PC-3 (cell line): ENCODE results near the gene GP1BB. TPM values are rescaled to one million over a fixed set of nuclear protein-coding genes. Genes with fewer than 3 reads are reported as not detected.

Experiments
- ATAC-seq: fragments of 200-7000 bp; cut with Tn5 transposase; 2 replicates; pipeline ENCODE4 v1.9.1; 2020; ENCODE audit warnings: mild to moderate bottlenecking, moderate library complexity
- BruUV-seq: library from RNA; stranded (reverse); fragments of 400-500 nt; replicated peaks from 2 replicates; lab custom pipeline; 2021; lab: Mats Ljungman, UMichigan
- CTCF ChIA-PET: fragments of 300-600 bp; sonication (Branson Sonifier 250); formaldehyde crosslinking; loops from one replicate; lab custom pipeline; 2022; ENCODE audit warnings: antibody characterized with exemption; lab: Charles Lee
- POLR2A ChIA-PET: fragments of 300-600 bp; sonication (Branson Sonifier 250); formaldehyde crosslinking; loops from one replicate; lab custom pipeline; 2022; ENCODE audit warnings: antibody characterized with exemption; ENCODE audit not compliant: unreplicated experiment; lab: Charles Lee
- DNase-seq: peaks from one replicate; pipeline ENCODE4 v3.0.0-alpha.2; 2015
- H2AFZ ChIP-seq: fragments of 300-600 bp; sonication (generic); 2 replicates; pipeline ENCODE4 v1.6.0; 2016; ENCODE audit warnings: antibody characterized with exemption, low read length
- H3F3A ChIP-seq: fragments of 300-600 bp; sonication (generic); one replicate; pipeline ENCODE4 v1.6.0; 2017; ENCODE audit warnings: antibody characterized with exemption, low read length, control low read depth, mild to moderate bottlenecking; ENCODE audit not compliant: unreplicated experiment
- H3K27ac ChIP-seq: fragments of 300-600 bp; sonication (generic); 2 replicates; pipeline ENCODE4 v1.5.1; 2016; ENCODE audit warnings: mild to moderate bottlenecking, low read length
- H3K27me3 ChIP-seq: fragments of 300-600 bp; sonication (generic); 2 replicates; pipeline ENCODE4 v1.6.1; 2016; ENCODE audit warnings: low read length, mixed read lengths
- H3K36me3 ChIP-seq: fragments of 300-600 bp; sonication (generic); 2 replicates; pipeline ENCODE4 v1.6.1; 2016; ENCODE audit warnings: low read depth, mixed run types, low read length, mixed read lengths
- H3K4me1 ChIP-seq: fragments of 300-600 bp; sonication (generic); 2 replicates; pipeline ENCODE4 v1.5.1; 2016; ENCODE audit warnings: low read length; ENCODE audit not compliant: insufficient read depth
- H3K4me2 ChIP-seq: fragments of 300-600 bp; sonication (generic); 2 replicates; pipeline ENCODE4 v1.6.0; 2016; ENCODE audit warnings: low read length
- H3K4me3 ChIP-seq: fragments of 300-600 bp; sonication (generic); 2 replicates; pipeline ENCODE4 v1.5.1; 2016; ENCODE audit warnings: mild to moderate bottlenecking, low read length, mixed read lengths
- H3K79me2 ChIP-seq: fragments of 300-600 bp; sonication (generic); 2 replicates; pipeline ENCODE4 v1.6.1; 2017; ENCODE audit warnings: low read length, mixed read lengths
- H3K9ac ChIP-seq: fragments of 300-600 bp; sonication (generic); 2 replicates; pipeline ENCODE4 v1.6.0; 2016; ENCODE audit warnings: mild to moderate bottlenecking, low read length
- H3K9me2 ChIP-seq: fragments of 300-600 bp; sonication (generic); replicated peaks from 2 replicates; pipeline ENCODE4 v1.6.1; 2016; ENCODE audit warnings: mixed run types, low read length, mixed read lengths
- H3K9me3 ChIP-seq: fragments of 300-600 bp; sonication (generic); 2 replicates; pipeline ENCODE4 v1.6.1; 2016; ENCODE audit warnings: low read length, mixed read lengths
- H4K20me1 ChIP-seq: fragments of 300-600 bp; sonication (generic); 2 replicates; pipeline ENCODE4 v1.6.1; 2016; ENCODE audit warnings: low read length, mixed read lengths
- EZH2 ChIP-seq: fragments of 300-600 bp; sonication (generic); IDR thresholded peaks from one replicate; pipeline ENCODE4 v1.6.1; 2017; ENCODE audit warnings: antibody characterized with exemption, mild to moderate bottlenecking, low read length; ENCODE audit not compliant: unreplicated experiment
- EZH2phosphoT487 ChIP-seq: fragments of 300-600 bp; sonication (generic); IDR thresholded peaks from 2 replicates; pipeline ENCODE4 v1.6.1; 2018; ENCODE audit warnings: mild to moderate bottlenecking, antibody characterized with exemption, low read length, borderline replicate concordance
- intact Hi-C: fragments of 100-400 bp; cut with micrococcal nuclease; formaldehyde crosslinking; loops from 2 replicates; pipeline ENCODE4 v1.9.0; 2023
- total RNA-seq: library from RNA; depleted of rRNA; stranded (reverse); fragments of >200 nt; gene quantifications from 2 replicates; pipeline ENCODE4 v1.2.3, GENCODE V29; 2014
- TF ChIP-seq, protein P1 (sequence below): fragments of 300-600 bp; sonication (generic); conservative IDR thresholded peaks from 2 replicates; pipeline ENCODE4 v1.5.1; 2017; ENCODE audit warnings: antibody characterized with exemption, low read depth, mild to moderate bottlenecking, low read length

GP1BB gene
- total RNA-seq, 1 experiment from 2014 or later, result 0.80 TPM

- H3K27me3 ChIP-seq, result no peaks in the 10 kb centered on the region
- H3K27ac ChIP-seq, result no peak overlapping the region
- H3K9me2 ChIP-seq, result no peaks in the 10 kb centered on the region
- no peaks in the 10 kb centered on the region for H3K79me2 ChIP-seq
- H3K9me3 ChIP-seq, result no peaks in the 10 kb centered on the region
- ChIA-PET POLR2A (no interaction called here), CTCF (interaction anchor here (1.1 kb wide), 1 partner anchor 25 kb away, joined by 6 read pairs; no protein-coding TSS in a partner anchor)
- no peaks in the 10 kb centered on the region for H3F3A ChIP-seq
- H2AFZ ChIP-seq, result no peak overlapping the region
- H3K4me3 ChIP-seq, result no peak overlapping the region
- no TSS peak for BruUV-seq
- H3K4me2 ChIP-seq, result 0 out of 2 replicates have a peak overlapping the region, but pooled peaks have one; percentile 92
- no peaks in the 10 kb centered on the region for H4K20me1 ChIP-seq
- no peak for TF ChIP-seq EZH2phosphoT487
- TF ChIP-seq, protein P1, sequence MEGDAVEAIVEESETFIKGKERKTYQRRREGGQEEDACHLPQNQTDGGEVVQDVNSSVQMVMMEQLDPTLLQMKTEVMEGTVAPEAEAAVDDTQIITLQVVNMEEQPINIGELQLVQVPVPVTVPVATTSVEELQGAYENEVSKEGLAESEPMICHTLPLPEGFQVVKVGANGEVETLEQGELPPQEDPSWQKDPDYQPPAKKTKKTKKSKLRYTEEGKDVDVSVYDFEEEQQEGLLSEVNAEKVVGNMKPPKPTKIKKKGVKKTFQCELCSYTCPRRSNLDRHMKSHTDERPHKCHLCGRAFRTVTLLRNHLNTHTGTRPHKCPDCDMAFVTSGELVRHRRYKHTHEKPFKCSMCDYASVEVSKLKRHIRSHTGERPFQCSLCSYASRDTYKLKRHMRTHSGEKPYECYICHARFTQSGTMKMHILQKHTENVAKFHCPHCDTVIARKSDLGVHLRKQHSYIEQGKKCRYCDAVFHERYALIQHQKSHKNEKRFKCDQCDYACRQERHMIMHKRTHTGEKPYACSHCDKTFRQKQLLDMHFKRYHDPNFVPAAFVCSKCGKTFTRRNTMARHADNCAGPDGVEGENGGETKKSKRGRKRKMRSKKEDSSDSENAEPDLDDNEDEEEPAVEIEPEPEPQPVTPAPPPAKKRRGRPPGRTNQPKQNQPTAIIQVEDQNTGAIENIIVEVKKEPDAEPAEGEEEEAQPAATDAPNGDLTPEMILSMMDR, result no peak
- TF ChIP-seq EZH2, result no peak
- ATAC-seq (no peak), DNase-seq (no peak)
- intact Hi-C loops, result no loop called here
- H3K36me3 ChIP-seq, result no peaks in the 10 kb centered on the region
- H3K4me1 ChIP-seq, result no peaks in the 10 kb centered on the region
- H3K9ac ChIP-seq, result no peak overlapping the region
These were observed 8.2 kb downstream of the GP1BB start for GRCh38 chr22:19731361-19732135.

GRCh38 chr22:19732403-19733113 is 9.2 kb downstream of the GP1BB start:
- ChIA-PET CTCF (no interaction called here), POLR2A (no interaction called here)
- Histone ChIP-seq H3K4me1 (no peaks in the 10 kb centered on the region), H3K9me2 (no peaks in the 10 kb centered on the region), H4K20me1 (no peaks in the 10 kb centered on the region), H3F3A (no peaks in the 10 kb centered on the region), H3K9ac (no peak overlapping the region), H3K79me2 (no peaks in the 10 kb centered on the region), H2AFZ (no peak overlapping the region), H3K27ac (no peak overlapping the region), H3K36me3 (no peaks in the 10 kb centered on the region), H3K4me2 (no peak overlapping the region), H3K4me3 (no peak overlapping the region), H3K27me3 (no peaks in the 10 kb centered on the region), H3K9me3 (no peaks in the 10 kb centered on the region)
- intact Hi-C loops, result no loop called here
- no TSS peak for BruUV-seq
- DNase-seq, result no peak
- ATAC-seq, result no peak
- no peak for TF ChIP-seq EZH2
- TF ChIP-seq, protein P1, result no peak
- no peak for TF ChIP-seq EZH2phosphoT487

DNA sequence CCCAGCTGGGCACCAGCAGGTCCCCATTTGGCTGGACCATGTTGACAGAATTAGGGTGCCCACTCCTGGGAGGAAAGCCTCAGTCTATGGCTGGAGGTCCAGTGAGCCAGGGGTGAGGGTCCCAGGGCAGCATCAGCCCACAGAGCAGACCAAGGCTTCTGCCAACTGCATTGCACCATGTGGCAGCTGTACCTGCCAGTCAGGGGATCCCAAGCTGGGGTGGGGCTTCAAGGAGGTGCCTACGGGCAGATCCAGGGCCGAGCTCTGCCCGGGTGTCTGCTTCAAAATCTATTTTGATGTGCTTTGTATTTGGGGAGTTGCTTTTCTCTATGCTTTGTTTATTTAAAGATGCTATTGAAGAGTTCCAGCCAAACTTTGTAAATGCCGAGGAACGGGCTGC is 10.4 kb downstream of the GP1BB start:
- H3F3A ChIP-seq, result no peaks in the 10 kb centered on the region
- DNase-seq, result no peak
- no peak overlapping the region for H3K4me2 ChIP-seq
- H3K4me3 ChIP-seq, result no peak overlapping the region
- ChIA-PET CTCF (no interaction called here), POLR2A (no interaction called here)
- no peaks in the 10 kb centered on the region for H3K9me3 ChIP-seq
- H3K79me2 ChIP-seq, result no peaks in the 10 kb centered on the region
- no peak for ATAC-seq
- H3K27ac ChIP-seq, result no peak overlapping the region
- H3K9me2 ChIP-seq, result no peaks in the 10 kb centered on the region
- no peaks in the 10 kb centered on the region for H4K20me1 ChIP-seq
- H3K36me3 ChIP-seq, result no peaks in the 10 kb centered on the region
- intact Hi-C loops, result no loop called here
- no peaks in the 10 kb centered on the region for H3K27me3 ChIP-seq
- H3K4me1 ChIP-seq, result no peaks in the 10 kb centered on the region
- H3K9ac ChIP-seq, result no peak overlapping the region
- no peak overlapping the region for H2AFZ ChIP-seq
- TF ChIP-seq, protein P1, result no peak
- TF ChIP-seq EZH2 (no peak), EZH2phosphoT487 (no peak)
- BruUV-seq, result no TSS peak
